HG02678 (cell line): Measurements from ENCODE around the gene ZNF462.
"Not testable (repeated sequence)": the region's sequence is repeated elsewhere in the genome, so short reads cannot be mapped to it uniquely, and the experiment has no call there.

Experiments
- ATAC-seq: cut with Tn5 transposase; IDR thresholded peaks from one replicate; pipeline ENCODE4 v1.9.1; 2021; ENCODE audit warnings: mild to moderate bottlenecking, moderate library complexity; ENCODE audit not compliant: unreplicated experiment

Gene ZNF462, protein sequence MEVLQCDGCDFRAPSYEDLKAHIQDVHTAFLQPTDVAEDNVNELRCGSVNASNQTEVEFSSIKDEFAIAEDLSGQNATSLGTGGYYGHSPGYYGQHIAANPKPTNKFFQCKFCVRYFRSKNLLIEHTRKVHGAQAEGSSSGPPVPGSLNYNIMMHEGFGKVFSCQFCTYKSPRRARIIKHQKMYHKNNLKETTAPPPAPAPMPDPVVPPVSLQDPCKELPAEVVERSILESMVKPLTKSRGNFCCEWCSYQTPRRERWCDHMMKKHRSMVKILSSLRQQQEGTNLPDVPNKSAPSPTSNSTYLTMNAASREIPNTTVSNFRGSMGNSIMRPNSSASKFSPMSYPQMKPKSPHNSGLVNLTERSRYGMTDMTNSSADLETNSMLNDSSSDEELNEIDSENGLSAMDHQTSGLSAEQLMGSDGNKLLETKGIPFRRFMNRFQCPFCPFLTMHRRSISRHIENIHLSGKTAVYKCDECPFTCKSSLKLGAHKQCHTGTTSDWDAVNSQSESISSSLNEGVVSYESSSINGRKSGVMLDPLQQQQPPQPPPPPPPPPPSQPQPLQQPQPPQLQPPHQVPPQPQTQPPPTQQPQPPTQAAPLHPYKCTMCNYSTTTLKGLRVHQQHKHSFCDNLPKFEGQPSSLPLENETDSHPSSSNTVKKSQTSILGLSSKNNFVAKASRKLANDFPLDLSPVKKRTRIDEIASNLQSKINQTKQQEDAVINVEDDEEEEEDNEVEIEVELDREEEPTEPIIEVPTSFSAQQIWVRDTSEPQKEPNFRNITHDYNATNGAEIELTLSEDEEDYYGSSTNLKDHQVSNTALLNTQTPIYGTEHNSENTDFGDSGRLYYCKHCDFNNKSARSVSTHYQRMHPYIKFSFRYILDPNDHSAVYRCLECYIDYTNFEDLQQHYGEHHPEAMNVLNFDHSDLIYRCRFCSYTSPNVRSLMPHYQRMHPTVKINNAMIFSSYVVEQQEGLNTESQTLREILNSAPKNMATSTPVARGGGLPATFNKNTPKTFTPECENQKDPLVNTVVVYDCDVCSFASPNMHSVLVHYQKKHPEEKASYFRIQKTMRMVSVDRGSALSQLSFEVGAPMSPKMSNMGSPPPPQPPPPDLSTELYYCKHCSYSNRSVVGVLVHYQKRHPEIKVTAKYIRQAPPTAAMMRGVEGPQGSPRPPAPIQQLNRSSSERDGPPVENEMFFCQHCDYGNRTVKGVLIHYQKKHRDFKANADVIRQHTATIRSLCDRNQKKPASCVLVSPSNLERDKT (N-terminal part only)

DNA sequence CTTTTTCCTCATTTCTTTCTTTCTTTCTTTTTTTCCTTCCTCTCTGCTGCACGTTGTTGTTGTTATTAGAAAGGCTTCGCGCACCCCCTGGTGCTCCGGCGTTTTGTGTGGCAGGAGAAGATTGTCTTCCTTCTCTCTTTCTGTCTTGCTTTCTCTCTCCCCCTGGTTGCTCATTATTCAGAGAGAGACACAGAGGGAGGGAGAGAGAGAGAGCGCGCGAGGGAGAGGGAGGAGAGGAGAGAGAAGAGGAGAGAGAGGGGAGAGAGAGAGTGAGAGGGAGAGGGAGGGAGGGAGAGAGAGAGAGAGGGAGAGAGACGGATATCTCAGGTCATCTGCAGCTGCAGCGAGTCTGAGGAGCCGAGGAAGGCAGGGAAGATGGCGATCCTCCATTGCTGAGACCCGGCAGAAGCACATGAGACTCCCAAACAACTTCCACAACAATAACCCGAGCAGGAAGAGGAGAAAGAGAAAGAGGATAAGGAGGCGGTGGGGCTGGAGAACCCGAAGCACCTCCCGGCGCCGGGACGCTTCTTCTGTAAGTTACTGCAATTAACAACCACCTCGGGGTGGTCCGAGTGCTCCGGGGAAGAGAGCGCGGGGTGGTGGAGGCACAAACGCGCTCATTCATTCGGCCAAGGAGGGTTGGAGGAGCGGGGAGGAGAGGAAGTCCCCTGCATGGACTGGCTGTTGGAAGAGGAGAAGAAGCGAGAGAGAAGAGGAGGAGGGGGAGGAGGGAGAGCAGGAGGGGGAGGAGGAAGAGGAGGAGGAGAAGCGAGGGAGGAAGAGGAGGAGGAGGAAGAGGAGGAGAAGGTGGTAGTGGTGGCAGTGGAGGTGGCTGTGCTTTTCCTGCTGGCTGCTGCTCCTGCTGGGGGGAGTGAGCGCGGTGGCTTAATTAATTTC lies at the start of gene ZNF462:
Gene ZNF462, plus strand, starts transcription at position 346 of the 900 bp plus-strand sequence. CDS start 60,218 bp downstream, outside the sequence.
- no peak for ATAC-seq

DNA sequence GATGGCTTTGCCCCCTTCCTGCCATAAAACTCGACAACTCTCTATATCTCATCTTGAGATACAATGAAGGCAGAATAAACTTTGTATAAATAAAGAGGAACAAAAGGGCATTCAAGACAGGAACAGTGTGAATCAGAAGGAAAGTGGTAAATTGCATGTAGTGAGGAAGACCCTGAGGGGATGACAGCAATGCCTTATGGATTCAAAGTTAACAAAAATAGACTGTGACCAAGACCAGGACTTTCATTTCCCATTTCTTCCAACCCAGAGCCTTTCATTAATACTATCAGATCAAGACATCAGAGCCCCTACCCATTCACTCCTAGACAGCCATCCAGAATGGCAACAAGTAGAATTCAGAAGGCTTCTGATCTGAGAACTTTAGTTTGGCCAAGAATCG lies 46.4 kb upstream of the ZNF462 start:
- no peak for ATAC-seq

DNA sequence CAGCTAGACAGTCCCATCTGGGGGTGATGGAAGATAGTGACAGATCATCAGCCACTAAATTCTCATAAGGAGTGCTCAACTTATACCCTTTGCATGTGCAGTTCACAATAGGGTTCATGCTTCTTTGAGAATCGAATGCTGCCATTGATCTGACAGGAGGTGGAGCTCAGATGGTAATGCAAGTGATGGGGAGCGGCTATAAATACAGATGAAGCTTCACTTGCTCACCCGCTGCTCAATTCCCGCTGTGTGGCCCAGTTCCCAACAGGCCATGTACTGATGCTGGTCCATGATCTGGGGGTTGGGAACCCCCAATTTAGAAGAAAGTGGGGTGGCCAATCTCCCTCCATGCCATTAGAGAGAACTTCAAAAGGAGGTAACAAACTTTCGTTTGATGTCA lies 44.9 kb upstream of the ZNF462 start:
- ATAC-seq: no peak

DNA sequence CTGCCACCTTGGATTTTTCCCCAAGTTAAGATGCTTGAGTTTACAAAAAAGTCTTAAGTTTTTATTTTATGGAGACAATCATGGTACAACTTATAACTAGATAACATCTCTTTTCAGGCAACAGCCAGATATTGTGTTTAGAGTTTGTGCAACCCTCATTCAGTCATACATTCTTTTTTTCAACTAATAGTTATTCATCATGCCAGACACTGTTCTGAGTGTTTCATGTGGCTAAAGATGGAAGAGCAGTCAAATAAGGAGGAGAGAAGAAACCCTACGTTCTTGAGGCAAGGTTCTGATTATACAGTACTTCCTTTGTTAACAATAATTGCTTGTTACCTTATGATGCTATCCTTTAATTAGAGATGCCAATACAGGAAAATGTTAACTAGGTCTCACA lies 42.1 kb upstream of the ZNF462 start:
- no peak for ATAC-seq

DNA sequence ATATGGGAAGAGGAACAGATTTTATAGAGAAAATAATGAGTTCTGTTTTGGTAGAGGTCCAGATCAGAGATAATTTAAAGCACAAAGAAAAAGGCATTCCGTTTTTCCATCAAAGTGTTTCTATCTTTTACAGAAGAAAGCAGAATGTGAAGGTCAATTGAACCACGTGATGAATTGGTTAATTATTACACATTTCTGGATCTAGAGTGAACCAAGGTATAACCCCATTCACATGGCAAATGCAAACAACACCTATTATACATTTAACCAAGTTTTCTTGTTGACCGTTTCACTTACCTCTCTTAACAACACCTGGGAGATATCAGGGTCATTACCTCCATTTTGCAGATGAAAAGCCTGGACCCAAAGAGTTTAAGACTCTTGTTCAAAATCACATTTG lies 34.9 kb upstream of the ZNF462 start:
- ATAC-seq: no peak

DNA sequence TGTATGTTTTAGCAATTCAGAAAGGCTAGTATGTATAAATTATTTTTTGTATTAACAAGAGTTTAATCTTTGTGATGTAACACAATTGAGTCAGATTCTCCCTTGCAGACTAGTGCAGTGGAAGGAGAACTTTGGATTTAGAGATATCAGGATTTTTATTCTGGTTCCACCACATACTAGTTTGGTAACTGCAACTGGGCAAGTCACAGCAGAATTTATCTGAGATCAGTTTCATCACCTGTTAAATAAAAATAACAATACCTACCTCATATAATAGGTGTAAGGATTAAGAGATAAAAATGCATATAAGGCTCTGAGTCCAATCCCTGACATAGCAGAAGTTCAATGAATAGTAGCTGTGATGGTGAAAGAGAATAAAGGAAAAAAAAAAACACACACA lies 34.0 kb upstream of the ZNF462 start:
- ATAC-seq: no peak

DNA sequence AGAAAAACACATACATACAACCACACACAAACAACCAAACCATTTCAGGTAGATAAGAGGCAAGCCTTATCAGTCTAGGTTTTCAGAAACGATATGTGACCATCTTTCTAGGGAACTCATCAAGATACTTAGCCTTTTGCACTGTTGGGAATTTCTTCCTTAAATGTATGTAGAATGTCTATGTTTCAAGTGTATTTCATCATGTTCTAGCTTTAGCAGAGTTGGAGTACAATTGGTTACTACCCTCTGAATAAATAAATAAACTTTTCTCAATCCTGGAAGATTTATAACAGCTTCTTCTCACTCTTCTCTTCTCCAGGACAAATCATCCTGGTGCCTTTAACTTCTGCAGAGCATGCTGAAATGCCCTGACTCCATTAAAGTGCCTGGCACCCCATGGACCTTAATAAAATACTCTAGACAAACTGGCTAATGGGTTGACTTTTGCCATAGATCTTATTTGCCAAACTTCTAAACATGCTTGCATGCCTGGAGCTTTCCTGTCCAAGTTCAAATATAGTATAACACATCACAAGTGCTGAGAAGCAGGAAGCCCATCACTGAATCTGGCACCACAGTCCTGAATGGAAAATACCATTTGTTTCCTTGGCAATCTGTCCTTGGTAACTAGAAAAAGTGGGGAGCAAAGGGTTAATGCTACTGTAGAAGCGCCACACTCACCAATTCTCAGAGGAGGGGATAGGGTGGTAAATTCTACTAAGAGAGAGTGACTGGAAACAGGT lies 33.1 kb upstream of the ZNF462 start:
- ATAC-seq: no peak

DNA sequence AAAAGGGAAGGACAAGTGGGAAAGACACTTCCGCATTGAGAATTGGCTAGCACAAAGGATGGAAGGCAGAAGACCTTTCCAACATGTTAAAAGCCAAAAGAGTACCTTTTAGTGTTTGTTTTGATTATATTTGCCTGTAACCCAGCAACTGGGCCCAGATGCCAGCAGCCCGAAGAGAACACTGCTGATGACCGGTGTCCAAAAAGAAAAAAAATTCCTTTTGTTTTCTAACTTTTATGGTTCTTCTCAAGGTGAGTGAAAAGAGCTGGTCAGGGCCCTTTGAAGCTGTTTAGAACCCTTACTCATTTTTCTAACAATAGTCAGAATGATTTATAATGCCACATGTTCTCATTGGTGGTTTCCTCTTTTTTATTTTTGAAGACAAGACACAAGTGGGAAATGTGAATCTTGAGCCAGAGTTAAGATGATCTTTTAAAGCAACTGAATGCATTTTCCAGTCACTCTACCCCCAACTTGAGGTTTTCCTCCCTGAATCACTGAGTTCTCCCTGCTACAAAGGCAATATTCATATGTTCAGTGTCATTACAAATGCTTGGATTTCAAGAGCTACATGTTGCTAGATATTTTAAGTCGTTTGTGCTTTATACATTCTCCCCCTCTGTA lies 32.3 kb upstream of the ZNF462 start:
- ATAC-seq: no peak

DNA sequence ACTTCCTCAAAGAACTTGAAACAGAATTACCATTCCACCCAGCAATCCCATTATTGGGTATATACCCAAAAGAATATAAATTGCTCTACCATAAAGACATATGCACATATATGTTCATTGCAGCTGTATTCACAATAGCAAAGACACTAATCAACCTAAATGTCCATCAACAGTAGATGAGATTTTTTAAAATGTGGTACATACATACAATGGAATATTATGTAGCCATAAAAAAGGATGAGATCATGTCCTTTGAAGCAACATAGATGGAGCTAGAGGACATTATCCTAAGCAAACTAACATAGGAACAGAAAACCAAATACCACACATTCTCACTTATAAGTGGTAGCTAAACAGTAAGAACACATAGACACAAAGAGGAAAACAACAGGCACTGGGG lies 28.1 kb upstream of the ZNF462 start:
- no peak for ATAC-seq

DNA sequence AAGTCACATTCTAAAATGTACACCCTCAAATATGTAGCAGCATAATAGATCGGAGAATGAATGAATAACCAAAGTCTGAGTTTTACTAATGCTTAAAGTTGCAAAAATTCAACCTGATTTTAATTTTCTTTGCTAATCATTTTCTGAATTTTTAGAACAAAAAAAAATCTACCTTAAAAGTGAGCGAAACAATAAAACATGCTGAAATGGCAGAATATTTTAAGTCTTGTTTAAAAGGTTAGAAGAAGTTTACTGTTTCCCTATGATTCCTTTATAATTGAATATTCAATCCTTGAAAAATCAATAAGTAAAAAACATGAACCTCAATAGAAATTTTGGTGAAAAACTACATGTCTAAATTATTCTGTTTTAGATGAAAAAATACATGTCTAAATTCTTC lies 27.1 kb upstream of the ZNF462 start:
- ATAC-seq: no peak

DNA sequence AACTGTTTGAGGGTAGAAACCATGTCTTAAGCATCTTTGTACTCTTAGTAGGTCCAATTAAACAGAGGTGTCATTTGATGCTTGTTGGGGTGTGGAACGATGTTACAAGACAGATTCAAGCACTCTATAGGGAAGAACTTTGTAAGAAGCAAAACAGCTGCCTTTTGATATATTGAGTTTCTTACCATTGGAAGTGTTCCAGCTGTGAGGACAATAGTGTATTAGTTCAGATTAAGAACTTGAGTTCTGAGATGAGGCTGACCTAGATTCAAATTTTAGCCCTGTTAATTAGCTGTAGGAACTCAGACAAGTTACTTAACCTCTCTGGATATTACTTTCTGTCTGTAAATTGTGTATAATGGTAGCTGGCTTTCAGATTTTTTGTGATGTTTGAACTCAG lies 19.6 kb upstream of the ZNF462 start:
- no peak for ATAC-seq

DNA sequence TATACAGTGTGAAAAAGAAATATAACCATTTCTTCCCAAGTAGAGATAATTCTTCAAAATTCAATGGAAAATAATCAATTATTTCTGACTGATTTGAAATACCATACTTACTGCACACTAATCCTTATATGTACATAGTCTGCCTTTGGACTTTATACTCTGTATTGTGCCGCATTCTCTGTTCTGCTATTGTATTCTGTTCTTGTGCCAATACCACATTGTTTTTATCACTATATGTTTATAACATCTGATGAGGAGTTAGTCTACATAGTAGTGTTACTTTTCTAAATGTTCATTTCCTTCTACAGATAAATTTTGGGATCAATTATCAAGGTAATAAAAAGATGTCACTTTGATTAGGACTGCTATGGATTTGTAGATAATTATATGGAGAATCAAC lies 16.7 kb upstream of the ZNF462 start:
- ATAC-seq: no peak

DNA sequence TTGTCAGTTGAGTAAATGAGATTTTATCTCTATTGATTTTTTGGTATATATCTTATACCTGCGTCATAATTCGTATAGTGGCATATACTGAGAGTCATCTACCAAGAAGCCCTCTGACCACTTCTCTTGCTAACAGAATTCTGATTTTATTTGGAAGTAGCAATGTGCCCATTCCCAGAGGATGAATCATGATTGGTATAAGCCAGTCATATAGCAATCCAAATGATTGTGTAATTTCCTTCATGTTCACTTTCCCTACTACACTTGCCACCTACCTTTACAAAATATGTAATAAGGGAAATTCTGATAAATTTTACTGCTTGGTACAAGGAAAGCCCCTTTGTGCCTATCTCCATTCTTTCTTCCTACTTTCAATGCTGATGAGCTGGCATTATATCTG lies 16.1 kb upstream of the ZNF462 start:
- ATAC-seq: no peak

DNA sequence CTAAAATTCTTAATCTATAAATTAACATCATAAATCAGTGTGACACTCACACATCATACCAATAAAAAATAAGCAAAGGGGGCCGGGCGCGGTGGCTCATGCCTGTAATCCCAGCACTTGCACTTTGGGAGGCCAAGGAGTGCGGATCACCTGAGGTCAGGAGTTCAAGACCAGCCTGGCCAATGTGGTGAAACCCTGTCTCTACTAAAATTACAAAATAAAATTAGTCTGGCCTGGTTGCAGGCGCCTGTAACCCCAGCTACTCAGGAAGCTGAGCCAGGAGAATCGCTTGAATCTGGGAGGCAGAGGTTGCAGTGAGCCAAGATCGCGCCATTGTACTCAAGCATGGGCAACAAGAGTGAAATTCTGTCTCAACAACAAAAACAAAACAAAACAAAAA lies 11.3 kb upstream of the ZNF462 start:
- not testable (repeated sequence) for ATAC-seq

DNA sequence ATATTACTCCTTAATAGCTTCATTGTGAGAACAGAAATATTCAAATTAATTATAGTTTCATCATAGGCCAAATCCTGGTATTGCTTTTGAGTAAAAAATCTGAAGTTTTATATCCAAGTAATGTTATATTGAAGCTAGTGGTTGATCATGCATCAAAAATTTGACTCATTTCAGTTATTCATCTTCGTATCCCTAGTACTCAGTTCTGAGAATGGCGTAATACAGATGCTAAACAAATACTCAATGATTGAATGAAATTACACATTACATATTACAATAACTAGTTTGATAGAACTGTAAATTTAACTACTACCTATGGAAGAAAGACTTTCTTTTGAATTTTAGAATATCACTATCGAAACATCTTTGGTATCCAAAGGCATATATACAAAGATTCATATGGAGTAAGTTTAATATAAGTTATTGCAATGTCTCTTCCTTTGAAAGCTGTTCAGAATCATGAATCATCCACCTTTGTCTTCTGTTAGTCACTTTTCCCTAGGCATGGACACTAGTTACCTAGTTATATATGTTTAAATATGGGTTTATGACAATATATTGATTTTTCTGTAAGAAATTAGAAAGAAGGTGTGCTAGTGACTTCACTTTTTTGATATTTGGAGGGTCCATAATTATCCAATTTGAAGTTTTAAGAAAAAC lies 5.0 kb upstream of the ZNF462 start:
- no peak for ATAC-seq

DNA sequence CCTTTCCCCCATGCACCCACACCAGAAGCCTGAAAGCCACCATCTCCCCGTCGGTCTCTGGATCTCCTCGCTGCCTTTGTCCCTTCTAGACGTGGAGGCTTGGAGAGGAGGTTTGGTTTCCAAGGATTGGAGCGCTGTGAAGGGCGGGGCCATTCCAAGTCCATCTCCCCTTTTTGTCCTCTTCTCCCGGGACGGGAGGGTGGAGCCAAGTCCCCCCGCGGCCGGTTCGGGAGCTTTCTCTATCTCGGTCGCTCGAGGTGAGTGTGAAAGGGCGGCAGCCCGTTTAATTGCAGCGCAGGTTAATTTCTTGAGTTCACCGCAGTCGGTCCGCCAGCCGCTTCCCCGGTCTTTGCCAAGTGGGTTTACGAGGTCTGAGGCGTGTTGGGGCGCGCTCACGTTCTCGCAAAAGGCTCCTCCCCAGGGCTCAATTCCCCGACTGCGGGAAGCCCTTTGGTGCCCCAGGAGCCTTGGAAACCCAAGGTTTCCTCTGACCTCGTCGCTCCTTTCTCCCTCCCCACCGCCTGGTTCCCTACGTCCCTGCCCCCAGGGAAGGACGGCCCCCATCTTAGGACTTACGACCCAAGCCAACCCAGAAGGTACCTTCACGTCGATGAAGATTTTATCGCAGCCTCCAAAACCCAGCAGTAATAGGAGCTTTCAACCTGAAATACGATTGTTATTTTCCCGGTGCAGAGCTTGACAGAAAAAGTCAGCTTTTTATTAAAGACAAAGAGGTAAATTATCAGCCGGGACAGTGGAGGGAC lies 2.8 kb upstream of the ZNF462 start:
- ATAC-seq: no peak

DNA sequence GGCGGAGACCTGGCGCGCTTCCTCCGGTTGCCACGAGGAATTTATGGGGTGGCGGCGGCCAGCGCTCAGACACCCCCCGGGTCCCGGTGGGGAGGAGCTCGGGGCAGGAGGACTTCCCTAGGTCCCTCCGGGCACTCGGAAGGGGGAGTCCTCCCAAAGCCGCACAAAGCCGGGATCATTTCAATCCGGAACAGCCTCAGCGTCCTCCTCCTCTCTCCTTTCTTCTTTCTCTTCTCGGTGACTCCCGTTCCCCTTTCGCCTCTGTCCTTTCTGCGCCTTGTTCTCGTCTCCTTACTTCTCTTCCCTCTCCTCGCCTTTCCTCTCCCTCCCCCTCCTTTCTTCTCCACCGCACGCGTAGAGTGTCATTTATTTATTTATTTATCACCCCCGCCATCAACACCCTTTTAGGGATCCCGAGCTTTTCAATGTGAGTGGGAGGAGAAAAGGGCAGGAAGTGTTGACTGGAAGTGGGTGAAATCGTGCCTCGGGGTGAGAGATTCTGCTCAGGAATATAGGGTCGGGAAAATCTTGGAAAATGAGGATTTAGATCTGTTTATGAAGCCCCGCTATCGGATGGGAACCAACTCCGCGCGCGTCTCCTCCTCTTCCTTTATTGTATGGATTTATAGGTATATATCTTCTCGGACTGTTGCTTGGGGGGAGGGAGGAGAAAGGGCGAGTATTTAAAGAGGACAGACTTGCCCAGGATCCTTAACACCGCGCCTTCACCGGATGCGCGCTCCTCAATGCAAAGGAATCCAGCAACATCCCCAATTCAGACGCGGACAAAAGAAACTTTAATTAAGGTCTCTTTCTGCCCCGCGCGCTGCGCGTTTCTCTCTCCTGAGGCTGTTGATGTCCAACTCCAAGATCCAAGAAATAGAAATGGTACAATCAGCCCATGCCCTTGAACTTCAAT lies 2.0 kb upstream of the ZNF462 start:
- no peak for ATAC-seq
